COR-L47 (cell line): ENCODE measurements around the gene TMEM129.

ENCODE experiments used
- DNase-seq: peaks from one replicate; lab custom pipeline; 2025; lab: John Stamatoyannopoulos, UW

The TMEM129 gene

GRCh38 chr4:1721003-1721665 lies at the start of gene TMEM129, which contains the start of gene TACC3:
TSS of gene TMEM129 (minus strand) at chr4:1721323. CDS start at chr4:1720837, 486 bp downstream.
TSS of gene TACC3 (plus strand) at chr4:1721521. CDS start at chr4:1723422, 1,901 bp downstream.
- peak; percentile 98 for DNase-seq

- DNase-seq, result no peak
Measured at GRCh38 chr4:1770791-1771231, 49.7 kb upstream of the TMEM129 start.

- DNase-seq, result no peak
Measured at GRCh38 chr4:1770245-1770644, 49.1 kb upstream of the TMEM129 start.

GRCh38 chr4:1769692-1770091 lies 48.6 kb upstream of the TMEM129 start:
- no peak for DNase-seq

- DNase-seq, result no peak
Measured at GRCh38 chr4:1768367-1769034, 47.4 kb upstream of the TMEM129 start.

- no peak for DNase-seq
Measured at GRCh38 chr4:1767770-1768366, 46.7 kb upstream of the TMEM129 start.

GRCh38 chr4:1767061-1767769 lies 46.1 kb upstream of the TMEM129 start:
- no peak for DNase-seq

GRCh38 chr4:1766106-1767060 lies 45.3 kb upstream of the TMEM129 start:
- DNase-seq, result no peak

GRCh38 chr4:1765409-1766072 lies 44.4 kb upstream of the TMEM129 start:
- no peak for DNase-seq

- DNase-seq, result no peak
Measured at GRCh38 chr4:1764670-1765069, 43.5 kb upstream of the TMEM129 start.

- DNase-seq, result no peak
Measured at GRCh38 chr4:1763550-1764080, 42.5 kb upstream of the TMEM129 start.

- no peak for DNase-seq
Measured at GRCh38 chr4:1763070-1763549, 42.0 kb upstream of the TMEM129 start.

- no peak for DNase-seq
Measured at GRCh38 chr4:1762264-1763010, 41.3 kb upstream of the TMEM129 start.

GRCh38 chr4:1761130-1761689 lies 40.1 kb upstream of the TMEM129 start:
- no peak for DNase-seq

GRCh38 chr4:1760521-1761071 lies 39.5 kb upstream of the TMEM129 start:
- DNase-seq, result no peak

- no peak for DNase-seq
Measured at GRCh38 chr4:1759818-1760223, 38.7 kb upstream of the TMEM129 start.

GRCh38 chr4:1759170-1759817 lies 38.2 kb upstream of the TMEM129 start:
- no peak for DNase-seq
